Astrocyte (in vitro differentiated cells and primary cell): ENCODE measurements around the gene C3orf33. TPM values are rescaled to one million over a fixed set of nuclear protein-coding genes. Genes with fewer than 3 reads are reported as not detected.

Experiments
- DNase-seq: peaks from one replicate; pipeline ENCODE4 v3.0.0-alpha.2; 2010; ENCODE audit warnings: low read depth
- FAIRE-seq: peaks from 2 replicates; lab custom pipeline; 2011; peaks lifted over from hg19 to GRCh38; lab: Jason Lieb, UNC
- H2AFZ ChIP-seq: 2 replicates; pipeline ENCODE4 v1.6.0; 2012; ENCODE audit warnings: low read depth, low read length, inconsistent platforms
- H3K27ac ChIP-seq: 2 replicates; pipeline ENCODE4 v1.5.1; 2011; ENCODE audit warnings: low read depth, low read length, inconsistent platforms
- H3K27me3 ChIP-seq: 2 replicates; pipeline ENCODE4 v1.6.0; 2011; ENCODE audit warnings: low read length, inconsistent platforms; ENCODE audit not compliant: insufficient read depth
- H3K36me3 ChIP-seq: 2 replicates; pipeline ENCODE4 v1.5.1; 2011; ENCODE audit warnings: low read length, inconsistent platforms; ENCODE audit not compliant: insufficient read depth
- H3K4me1 ChIP-seq: 2 replicates; pipeline ENCODE4 v1.5.1; 2011; ENCODE audit warnings: low read length, inconsistent platforms; ENCODE audit not compliant: insufficient read depth
- H3K4me2 ChIP-seq: 2 replicates; pipeline ENCODE4 v1.6.0; 2012; ENCODE audit warnings: low read length, inconsistent platforms
- H3K4me3 ChIP-seq: 2 replicates; pipeline ENCODE4 v1.5.1; 2011; ENCODE audit warnings: low read depth, mild to moderate bottlenecking, low read length, inconsistent platforms; ENCODE audit not compliant: insufficient read depth
- H3K79me2 ChIP-seq: 2 replicates; pipeline ENCODE4 v1.6.0; 2012; ENCODE audit warnings: mild to moderate bottlenecking, low read length, inconsistent platforms; ENCODE audit not compliant: insufficient read depth
- H3K9ac ChIP-seq: 2 replicates; pipeline ENCODE4 v1.6.0; 2012; ENCODE audit warnings: mild to moderate bottlenecking, low read length, inconsistent platforms
- H3K9me3 ChIP-seq: 2 replicates; pipeline ENCODE4 v1.5.1; 2012; ENCODE audit warnings: low read depth, mild to moderate bottlenecking, low read length, inconsistent platforms; ENCODE audit not compliant: insufficient read depth
- H4K20me1 ChIP-seq: 2 replicates; pipeline ENCODE4 v1.6.0; 2012; ENCODE audit warnings: low read length, inconsistent platforms; ENCODE audit not compliant: insufficient read depth
- H3K27ac Mint-ChIP-seq: one replicate; pipeline ENCODE4 v1.8.0; 2021; ENCODE audit warnings: mild to moderate bottlenecking, mixed read lengths; ENCODE audit not compliant: unreplicated experiment
- H3K27me3 Mint-ChIP-seq: one replicate; pipeline ENCODE4 v1.8.0; 2021; ENCODE audit warnings: low read depth, mixed read lengths; ENCODE audit not compliant: unreplicated experiment
- H3K36me3 Mint-ChIP-seq: one replicate; pipeline ENCODE4 v1.8.0; 2021; ENCODE audit warnings: low read depth, mixed read lengths; ENCODE audit not compliant: unreplicated experiment
- H3K4me1 Mint-ChIP-seq: one replicate; pipeline ENCODE4 v1.8.0; 2021; ENCODE audit warnings: low read depth, mixed read lengths; ENCODE audit not compliant: unreplicated experiment
- H3K4me3 Mint-ChIP-seq: one replicate; pipeline ENCODE4 v1.8.0; 2021; ENCODE audit warnings: mild to moderate bottlenecking, moderate library complexity, mixed read lengths; ENCODE audit not compliant: unreplicated experiment
- H3K9me3 Mint-ChIP-seq: one replicate; pipeline ENCODE4 v1.8.0; 2021; ENCODE audit warnings: mild to moderate bottlenecking, mixed read lengths; ENCODE audit not compliant: unreplicated experiment
- EZH2 ChIP-seq: IDR thresholded peaks from 2 replicates; pipeline ENCODE4 v1.6.1; 2012; ENCODE audit warnings: mild to moderate bottlenecking, low read length, inconsistent platforms; ENCODE audit not compliant: insufficient read depth
- total RNA-seq: library from RNA; stranded (reverse); gene quantifications from 2 replicates; pipeline ENCODE4 v1.2.1, GENCODE V29; 2021
- TF ChIP-seq, protein P1 (sequence below): IDR thresholded peaks from 2 replicates; pipeline ENCODE4 v1.5.1; 2011; ENCODE audit warnings: low read depth, mild to moderate bottlenecking, inconsistent platforms, low read length, moderate library complexity; ENCODE audit not compliant: insufficient read depth

The C3orf33 gene
- total RNA-seq, 1 donor from 2014 or later: 2.4 TPM

DNA sequence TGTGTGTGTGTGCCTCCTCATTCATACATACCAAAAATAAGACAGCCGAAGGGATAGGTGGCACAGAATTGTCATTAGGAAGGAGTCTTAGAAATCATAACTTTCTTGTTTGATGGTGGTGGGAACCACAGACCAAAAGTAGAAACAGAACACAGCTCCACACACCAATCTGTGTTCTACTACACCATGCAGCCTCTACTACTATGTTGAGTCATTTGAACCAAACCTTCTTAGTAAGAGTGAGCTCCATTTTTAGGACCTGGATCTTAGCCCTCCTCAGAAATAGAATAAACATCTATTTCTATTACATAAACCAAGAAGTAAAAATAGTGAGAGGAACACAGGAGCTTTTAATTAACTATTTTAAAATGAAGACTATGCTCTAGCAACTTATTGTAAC is 33.3 kb downstream of the C3orf33 start:
- H3K9ac ChIP-seq: no peak overlapping the region
- Mint-ChIP-seq H3K27me3 (no peaks in the 10 kb centered on the region), H3K36me3 (peaks cover 4% of the 10 kb centered on the region), H3K4me3 (no peak overlapping the region), H3K4me1 (no peaks in the 10 kb centered on the region), H3K9me3 (no peaks in the 10 kb centered on the region), H3K27ac (no peak overlapping the region)
- DNase-seq: no peak
- no peak overlapping the region for H3K4me3 ChIP-seq
- H3K9me3 ChIP-seq: no peaks in the 10 kb centered on the region
- H4K20me1 ChIP-seq: no peaks in the 10 kb centered on the region
- H3K27ac ChIP-seq: no peak overlapping the region
- H3K36me3 ChIP-seq: no peaks in the 10 kb centered on the region
- no peak for FAIRE-seq
- H3K79me2 ChIP-seq: no peaks in the 10 kb centered on the region
- H3K4me1 ChIP-seq: no peaks in the 10 kb centered on the region
- no peak overlapping the region for H3K4me2 ChIP-seq
- no peaks in the 10 kb centered on the region for H3K27me3 ChIP-seq
- H2AFZ ChIP-seq: no peak overlapping the region
- TF ChIP-seq, protein P1, sequence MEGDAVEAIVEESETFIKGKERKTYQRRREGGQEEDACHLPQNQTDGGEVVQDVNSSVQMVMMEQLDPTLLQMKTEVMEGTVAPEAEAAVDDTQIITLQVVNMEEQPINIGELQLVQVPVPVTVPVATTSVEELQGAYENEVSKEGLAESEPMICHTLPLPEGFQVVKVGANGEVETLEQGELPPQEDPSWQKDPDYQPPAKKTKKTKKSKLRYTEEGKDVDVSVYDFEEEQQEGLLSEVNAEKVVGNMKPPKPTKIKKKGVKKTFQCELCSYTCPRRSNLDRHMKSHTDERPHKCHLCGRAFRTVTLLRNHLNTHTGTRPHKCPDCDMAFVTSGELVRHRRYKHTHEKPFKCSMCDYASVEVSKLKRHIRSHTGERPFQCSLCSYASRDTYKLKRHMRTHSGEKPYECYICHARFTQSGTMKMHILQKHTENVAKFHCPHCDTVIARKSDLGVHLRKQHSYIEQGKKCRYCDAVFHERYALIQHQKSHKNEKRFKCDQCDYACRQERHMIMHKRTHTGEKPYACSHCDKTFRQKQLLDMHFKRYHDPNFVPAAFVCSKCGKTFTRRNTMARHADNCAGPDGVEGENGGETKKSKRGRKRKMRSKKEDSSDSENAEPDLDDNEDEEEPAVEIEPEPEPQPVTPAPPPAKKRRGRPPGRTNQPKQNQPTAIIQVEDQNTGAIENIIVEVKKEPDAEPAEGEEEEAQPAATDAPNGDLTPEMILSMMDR: no peak
- TF ChIP-seq EZH2: no peak

DNA sequence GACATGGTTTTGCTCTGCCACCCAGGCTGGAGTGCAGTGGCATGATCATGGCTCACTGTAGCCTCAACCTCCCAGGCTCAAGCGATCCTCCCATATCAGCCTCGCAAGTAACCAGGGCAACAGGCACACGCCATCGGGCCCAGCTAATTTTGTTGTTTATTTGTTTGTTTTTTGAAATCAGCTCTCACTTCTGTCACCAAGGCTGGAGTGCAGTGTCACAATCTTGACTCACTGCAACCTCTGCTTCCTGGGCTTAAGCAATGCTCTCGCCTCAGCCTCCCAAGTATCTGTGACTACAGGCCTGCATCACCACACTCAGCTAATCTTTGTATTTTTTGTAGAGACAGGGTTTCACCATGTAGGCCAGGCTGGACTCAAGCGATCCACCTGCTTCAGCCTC is 35.0 kb downstream of the C3orf33 start:
- Histone ChIP-seq H3K79me2 (no peaks in the 10 kb centered on the region), H2AFZ (no peak overlapping the region), H3K27me3 (no peaks in the 10 kb centered on the region), H3K27ac (no peak overlapping the region), H3K4me1 (no peaks in the 10 kb centered on the region), H3K36me3 (no peaks in the 10 kb centered on the region), H3K4me3 (no peak overlapping the region), H3K4me2 (no peak overlapping the region), H4K20me1 (no peaks in the 10 kb centered on the region), H3K9me3 (no peaks in the 10 kb centered on the region), H3K9ac (no peak overlapping the region)
- Mint-ChIP-seq H3K9me3 (no peaks in the 10 kb centered on the region), H3K27ac (no peak overlapping the region), H3K27me3 (no peaks in the 10 kb centered on the region), H3K4me3 (no peak overlapping the region), H3K36me3 (peaks cover 4% of the 10 kb centered on the region), H3K4me1 (no peaks in the 10 kb centered on the region)
- no peak for FAIRE-seq
- TF ChIP-seq, protein P1: no peak
- no peak for TF ChIP-seq EZH2
- no peak for DNase-seq

DNA sequence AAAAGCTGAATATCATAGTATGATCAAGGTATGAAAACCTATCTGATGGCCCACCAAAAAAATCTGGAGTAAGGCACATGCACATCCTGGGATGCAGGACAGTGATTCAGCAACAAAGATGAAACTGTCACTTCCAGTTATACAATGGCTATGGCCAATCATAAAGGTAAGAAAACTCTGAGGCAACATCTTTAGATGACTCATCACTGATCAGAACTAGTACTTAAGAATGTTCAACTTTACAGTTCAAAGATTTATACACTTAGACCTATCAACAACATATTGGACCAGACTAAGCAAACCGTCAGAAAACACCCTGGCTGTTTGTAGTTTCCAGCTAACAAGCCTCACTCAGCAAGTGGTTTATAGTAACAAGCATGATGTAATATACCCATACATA is 39.9 kb downstream of the C3orf33 start:
- Histone ChIP-seq H3K9ac (no peak overlapping the region), H2AFZ (no peak overlapping the region), H3K79me2 (no peaks in the 10 kb centered on the region), H3K36me3 (no peaks in the 10 kb centered on the region), H3K4me3 (no peak overlapping the region), H3K9me3 (no peaks in the 10 kb centered on the region), H4K20me1 (no peaks in the 10 kb centered on the region), H3K4me2 (no peak overlapping the region), H3K27ac (no peak overlapping the region), H3K4me1 (no peaks in the 10 kb centered on the region), H3K27me3 (no peaks in the 10 kb centered on the region)
- DNase-seq: peak; percentile 27
- FAIRE-seq: no peak
- Mint-ChIP-seq H3K27ac (no peak overlapping the region), H3K36me3 (no peaks in the 10 kb centered on the region), H3K27me3 (no peaks in the 10 kb centered on the region), H3K9me3 (no peaks in the 10 kb centered on the region), H3K4me1 (no peaks in the 10 kb centered on the region), H3K4me3 (no peak overlapping the region)
- TF ChIP-seq EZH2: no peak
- TF ChIP-seq, protein P1: no peak
